HepG2 (cell line): ENCODE results near the gene SERPINB1. TPM values are rescaled to one million over a fixed set of nuclear protein-coding genes. Genes with fewer than 3 reads are reported as not detected.
A peak's percentile ranks its signal among the peaks of the same experiment; 100 is the strongest.

ENCODE experiments used
- AHDC1 ChIP-seq: sonication (generic); formaldehyde crosslinking; IDR thresholded peaks from 2 replicates; pipeline ENCODE4 v1.5.1; 2020; ENCODE audit warnings: mild to moderate bottlenecking, missing genetic modification reagents, borderline replicate concordance
- FOXP1 ChIP-seq, 2 experiments: fragments of 450-650 bp in 1 of 2; IDR thresholded peaks; 2 replicates each; pipeline ENCODE4 v1.6.1; 2017 to 2018; ENCODE audit warnings: antibody characterized with exemption in 1 of 2
- MATR3 ChIP-seq: sonication (generic); formaldehyde crosslinking; IDR thresholded peaks from 2 replicates; pipeline ENCODE4 v1.4.0; 2020; ENCODE audit warnings: missing genetic modification reagents
- MTF1 ChIP-seq: sonication (generic); formaldehyde crosslinking; IDR thresholded peaks from 2 replicates; pipeline ENCODE4 v1.5.0; 2020; ENCODE audit warnings: missing genetic modification reagents
- MZF1 ChIP-seq: sonication (generic); formaldehyde crosslinking; IDR thresholded peaks from 2 replicates; pipeline ENCODE4 v1.8.1; 2023; ENCODE audit warnings: mild to moderate bottlenecking, missing genetic modification reagents, borderline replicate concordance
- NFAT5 ChIP-seq: sonication (generic); formaldehyde crosslinking; IDR thresholded peaks from 2 replicates; pipeline ENCODE4 v1.4.0; 2020; ENCODE audit warnings: missing genetic modification reagents
- NFIB ChIP-seq: sonication (generic); formaldehyde crosslinking; IDR thresholded peaks from 2 replicates; pipeline ENCODE4 v1.9.0; 2021; ENCODE audit warnings: missing genetic modification reagents, mild to moderate bottlenecking, borderline replicate concordance
- RXRB ChIP-seq: IDR thresholded peaks from 2 replicates; pipeline ENCODE4 v1.6.1; 2016; ENCODE audit warnings: borderline replicate concordance, missing genetic modification reagents, missing compliant biosample characterization
- ZNF224 ChIP-seq: sonication (generic); formaldehyde crosslinking; IDR thresholded peaks from 2 replicates; pipeline ENCODE4 v1.5.0; 2020; ENCODE audit warnings: mild to moderate bottlenecking, missing genetic modification reagents
- ZNF263 ChIP-seq: sonication (generic); formaldehyde crosslinking; IDR thresholded peaks from 2 replicates; pipeline ENCODE4 v1.4.0; 2020; ENCODE audit warnings: missing genetic modification reagents
- ZSCAN29 ChIP-seq: sonication (generic); formaldehyde crosslinking; conservative IDR thresholded peaks from 2 replicates; pipeline ENCODE4 v1.4.0; 2020; ENCODE audit warnings: mild to moderate bottlenecking, missing genetic modification reagents
- polyA plus RNA-seq, 8 experiments: library from polyadenylated mRNA; depleted of rRNA in 3 of 8; stranded (reverse) in 7 of 8; unstranded in 1 of 8; fragments of >200 nt; fragmentation: Illumina TruSeq in 4 of 8; extraction: Trizol in 4 of 8; gene quantifications; 2 replicates each; pipeline versions ENCODE4 v1.2.1 to v1.2.3, GENCODE V29; 2011 to 2016; ENCODE audit warnings: low read depth in 4 of 8, missing spikeins in 1 of 8, mixed read lengths in 1 of 8; ENCODE audit not compliant: insufficient read depth in 1 of 8
- total RNA-seq, 5 experiments: library from RNA; depleted of rRNA; stranded (reverse); fragments of >200 nt; fragmentation: Illumina TruSeq; extraction: Trizol; gene quantifications; 2 replicates each; pipeline ENCODE4 v1.2.3, GENCODE V29; 2016; ENCODE audit warnings: low read depth in 1 of 5
- TF ChIP-seq, protein P1 (sequence below), 2 experiments: sonication (generic) in 1 of 2; formaldehyde crosslinking in 1 of 2; IDR thresholded peaks; 2 replicates each; pipeline versions ENCODE4 v1.4.0 to v1.6.1; 2016 to 2020; ENCODE audit warnings: borderline replicate concordance in 1 of 2, low read depth in 1 of 2, mild to moderate bottlenecking in 1 of 2, missing genetic modification reagents in 1 of 2

SERPINB1 gene
- total and polyA plus RNA-seq, 2 of the 13 experiments (the other 11 are each of a cell fraction or from before 2014, with no cell fraction given), result 41.4 to 60.5 TPM

GRCh38 chr6:2876210-2877056 is 34.8 kb upstream of the SERPINB1 start (continued):
- peak; percentile 91 for TF ChIP-seq AHDC1 (CRISPR knock-in tag)
- TF ChIP-seq, protein P1, sequence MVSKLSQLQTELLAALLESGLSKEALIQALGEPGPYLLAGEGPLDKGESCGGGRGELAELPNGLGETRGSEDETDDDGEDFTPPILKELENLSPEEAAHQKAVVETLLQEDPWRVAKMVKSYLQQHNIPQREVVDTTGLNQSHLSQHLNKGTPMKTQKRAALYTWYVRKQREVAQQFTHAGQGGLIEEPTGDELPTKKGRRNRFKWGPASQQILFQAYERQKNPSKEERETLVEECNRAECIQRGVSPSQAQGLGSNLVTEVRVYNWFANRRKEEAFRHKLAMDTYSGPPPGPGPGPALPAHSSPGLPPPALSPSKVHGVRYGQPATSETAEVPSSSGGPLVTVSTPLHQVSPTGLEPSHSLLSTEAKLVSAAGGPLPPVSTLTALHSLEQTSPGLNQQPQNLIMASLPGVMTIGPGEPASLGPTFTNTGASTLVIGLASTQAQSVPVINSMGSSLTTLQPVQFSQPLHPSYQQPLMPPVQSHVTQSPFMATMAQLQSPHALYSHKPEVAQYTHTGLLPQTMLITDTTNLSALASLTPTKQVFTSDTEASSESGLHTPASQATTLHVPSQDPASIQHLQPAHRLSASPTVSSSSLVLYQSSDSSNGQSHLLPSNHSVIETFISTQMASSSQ (IDR thresholded peaks at IDR 0.05; ENCODE audit: low read depth), result peak; percentile 75
- TF ChIP-seq, protein P1 (CRISPR knock-in tag; IDR thresholded peaks at IDR 0.05; ENCODE audit: borderline replicate concordance), result peak; percentile 93
- TF ChIP-seq RXRB (CRISPR knock-in tag), result peak; percentile 100
- no peak for TF ChIP-seq MATR3 (CRISPR knock-in tag)
- TF ChIP-seq NFAT5 (CRISPR knock-in tag), result peak; percentile 41; the same call in 1 of the 2 replicates
- peak; percentile 62 for TF ChIP-seq ZNF263
- 0 out of 2 replicates have a peak, but pooled peaks have one; percentile 80 for TF ChIP-seq MZF1
- TF ChIP-seq FOXP1 (IDR thresholded peaks at IDR 0.05), result peak; percentile 74; the same call in 1 of the 2 replicates
- peak; percentile 96 for TF ChIP-seq FOXP1 (CRISPR knock-in tag; IDR thresholded peaks at IDR 0.05)
- peak; percentile 95 for TF ChIP-seq ZSCAN29 (CRISPR knock-in tag)
- 0 out of 2 replicates have a peak, but pooled peaks have one; percentile 94 for TF ChIP-seq ZNF224 (CRISPR knock-in tag)
- TF ChIP-seq NFIB, result no peak
- TF ChIP-seq MTF1 (CRISPR knock-in tag), result no peak
